Caco-2 (cell line): ENCODE data around the gene COL27A1. TPM values are rescaled to one million over a fixed set of nuclear protein-coding genes. Genes with fewer than 3 reads are reported as not detected.

ENCODE experiments used
- BruUV-seq: library from RNA; stranded (reverse); fragments of 400-500 nt; replicated peaks from 2 replicates; lab custom pipeline; 2021; lab: Mats Ljungman, UMichigan
- CTCF ChIA-PET: fragments of 300-600 bp; sonication (Branson Sonifier 250); formaldehyde crosslinking; loops from one replicate; lab custom pipeline; 2022; ENCODE audit warnings: antibody characterized with exemption; lab: Charles Lee
- POLR2A ChIA-PET: fragments of 300-600 bp; sonication (Branson Sonifier 250); formaldehyde crosslinking; loops from one replicate; lab custom pipeline; 2022; ENCODE audit warnings: antibody characterized with exemption; lab: Charles Lee
- DNase-seq, 2 experiments: peaks; one replicate each; pipeline versions ENCODE4 v3.0.0 to v3.0.0-alpha.2; 2020 to 2022
- H3K27me3 ChIP-seq: replicated peaks from 2 replicates; pipeline ENCODE4 v1.6.0; 2011; ENCODE audit warnings: low read length; ENCODE audit not compliant: control insufficient read depth, insufficient read depth
- H3K36me3 ChIP-seq: 2 replicates; pipeline ENCODE4 v1.5.1; 2011; ENCODE audit warnings: low read length; ENCODE audit not compliant: control insufficient read depth, insufficient read depth
- H3K4me1 ChIP-seq: fragments of 250-450 bp; sonication (Bioruptor Pico); 2 replicates; pipeline ENCODE4 v1.5.1; 2020; ENCODE audit warnings: mild to moderate bottlenecking
- H3K4me3 ChIP-seq: 2 replicates; pipeline ENCODE4 v1.5.1; 2011; ENCODE audit warnings: low read depth, mild to moderate bottlenecking, control low read depth, low read length
- H3K9me3 ChIP-seq: fragments of 250-450 bp; sonication (Bioruptor Pico); 2 replicates; pipeline ENCODE4 v1.5.1; 2020; ENCODE audit warnings: mild to moderate bottlenecking, moderate library complexity
- H3K27ac Mint-ChIP-seq: one replicate; pipeline ENCODE4 v1.8.0; 2022; ENCODE audit warnings: mixed read lengths; ENCODE audit not compliant: unreplicated experiment
- H3K27me3 Mint-ChIP-seq: one replicate; pipeline ENCODE4 v1.8.0; 2022; ENCODE audit warnings: mixed read lengths; ENCODE audit not compliant: insufficient read depth, unreplicated experiment
- H3K36me3 Mint-ChIP-seq: one replicate; pipeline ENCODE4 v1.8.0; 2022; ENCODE audit warnings: mild to moderate bottlenecking, mixed read lengths; ENCODE audit not compliant: insufficient read depth, unreplicated experiment
- H3K4me1 Mint-ChIP-seq: one replicate; pipeline ENCODE4 v1.8.0; 2022; ENCODE audit warnings: low read depth, mixed read lengths; ENCODE audit not compliant: unreplicated experiment
- H3K4me3 Mint-ChIP-seq: one replicate; pipeline ENCODE4 v1.8.0; 2022; ENCODE audit warnings: mild to moderate bottlenecking, moderate library complexity, mixed read lengths; ENCODE audit not compliant: unreplicated experiment
- H3K9me3 Mint-ChIP-seq: one replicate; pipeline ENCODE4 v1.8.0; 2022; ENCODE audit warnings: mixed read lengths; ENCODE audit not compliant: unreplicated experiment
- intact Hi-C: fragments of 100-400 bp; cut with micrococcal nuclease; formaldehyde crosslinking; loops from one replicate; pipeline ENCODE4 v1.10.0; 2022; ENCODE audit not compliant: unreplicated experiment
- total RNA-seq: library from RNA; stranded (reverse); gene quantifications from 2 replicates; pipeline ENCODE4 v1.2.3, GENCODE V29; 2022
- TF ChIP-seq, protein P1 (sequence below), 2 experiments: fragments of 200-600 bp in 1 of 2; IDR thresholded peaks; 1 replicate in 1 of 2; 2 replicates in 1 of 2; pipeline versions ENCODE4 v1.5.1 to v1.8.0; 2011 to 2022; ENCODE audit warnings: antibody characterized with exemption in 1 of 2, control low read depth in 1 of 2, inconsistent platforms in 1 of 2, low read depth in 1 of 2, low read length in 1 of 2, mild to moderate bottlenecking in 1 of 2, moderate library complexity in 1 of 2; ENCODE audit not compliant: insufficient read depth in 1 of 2, severe bottlenecking in 1 of 2, unreplicated experiment in 1 of 2

Gene COL27A1
- total RNA-seq, 1 experiment from 2014 or later: 31.1 TPM

DNA sequence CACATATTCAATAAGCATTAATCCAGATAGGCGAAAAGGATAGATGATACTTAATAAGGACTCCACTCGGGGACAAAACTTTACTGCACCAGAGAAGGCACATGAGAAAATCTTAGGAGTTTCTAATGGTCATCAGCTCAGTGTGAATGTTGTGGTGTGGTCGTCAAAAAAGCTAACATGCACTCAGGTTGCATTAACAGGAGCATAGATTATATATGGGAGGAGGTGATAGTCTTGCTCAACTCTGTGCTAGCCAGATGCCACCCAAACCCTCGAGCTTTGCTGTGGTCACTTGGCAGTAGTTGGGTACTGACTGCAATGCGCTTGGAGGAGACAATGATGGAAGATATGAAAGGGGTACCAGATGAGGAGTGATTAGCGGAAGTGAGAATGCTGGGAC lies 8.6 kb upstream of the COL27A1 start:
- no peaks in the 10 kb centered on the region for H3K9me3 Mint-ChIP-seq
- Histone ChIP-seq H3K36me3 (no peaks in the 10 kb centered on the region), H3K4me1 (peaks cover 11% of the 10 kb centered on the region), H3K27me3 (no peaks in the 10 kb centered on the region), H3K9me3 (no peaks in the 10 kb centered on the region), H3K4me3 (no peak overlapping the region)
- H3K36me3 Mint-ChIP-seq: no peaks in the 10 kb centered on the region
- CTCF ChIA-PET: no interaction called here
- TF ChIP-seq, protein P1, sequence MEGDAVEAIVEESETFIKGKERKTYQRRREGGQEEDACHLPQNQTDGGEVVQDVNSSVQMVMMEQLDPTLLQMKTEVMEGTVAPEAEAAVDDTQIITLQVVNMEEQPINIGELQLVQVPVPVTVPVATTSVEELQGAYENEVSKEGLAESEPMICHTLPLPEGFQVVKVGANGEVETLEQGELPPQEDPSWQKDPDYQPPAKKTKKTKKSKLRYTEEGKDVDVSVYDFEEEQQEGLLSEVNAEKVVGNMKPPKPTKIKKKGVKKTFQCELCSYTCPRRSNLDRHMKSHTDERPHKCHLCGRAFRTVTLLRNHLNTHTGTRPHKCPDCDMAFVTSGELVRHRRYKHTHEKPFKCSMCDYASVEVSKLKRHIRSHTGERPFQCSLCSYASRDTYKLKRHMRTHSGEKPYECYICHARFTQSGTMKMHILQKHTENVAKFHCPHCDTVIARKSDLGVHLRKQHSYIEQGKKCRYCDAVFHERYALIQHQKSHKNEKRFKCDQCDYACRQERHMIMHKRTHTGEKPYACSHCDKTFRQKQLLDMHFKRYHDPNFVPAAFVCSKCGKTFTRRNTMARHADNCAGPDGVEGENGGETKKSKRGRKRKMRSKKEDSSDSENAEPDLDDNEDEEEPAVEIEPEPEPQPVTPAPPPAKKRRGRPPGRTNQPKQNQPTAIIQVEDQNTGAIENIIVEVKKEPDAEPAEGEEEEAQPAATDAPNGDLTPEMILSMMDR (IDR thresholded peaks at IDR 0.05; ENCODE audit: insufficient read depth in 1 of 2, low read depth in 1 of 2, low read length in 1 of 2, severe bottlenecking in 1 of 2, unreplicated experiment in 1 of 2): no peak
- no peaks in the 10 kb centered on the region for H3K27me3 Mint-ChIP-seq
- no peak overlapping the region for H3K27ac Mint-ChIP-seq
- POLR2A ChIA-PET: no interaction called here
- intact Hi-C loops: no loop called here
- no peak overlapping the region for H3K4me3 Mint-ChIP-seq
- no peak for DNase-seq
- BruUV-seq: no TSS peak
- peaks cover 7% of the 10 kb centered on the region for H3K4me1 Mint-ChIP-seq

DNA sequence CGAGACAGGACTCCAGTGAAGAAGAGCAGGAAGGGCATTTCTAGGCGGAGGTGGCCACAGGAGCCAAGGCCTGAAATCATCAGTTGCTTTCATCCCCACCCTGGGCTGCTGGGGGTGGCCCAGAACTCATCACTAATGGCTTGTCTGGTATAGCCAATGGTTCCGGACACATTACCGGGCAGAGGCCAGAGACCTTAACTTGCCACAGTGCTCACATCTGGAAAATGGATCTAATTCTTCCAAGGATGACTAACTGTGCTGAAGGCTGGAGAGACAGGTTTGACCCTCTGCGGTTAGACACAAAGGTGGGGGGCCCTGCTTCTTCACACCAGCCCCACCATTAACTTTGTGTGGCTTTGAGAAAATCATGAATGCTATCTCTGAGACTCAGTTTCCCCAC lies 6.2 kb upstream of the COL27A1 start:
- TF ChIP-seq, protein P1 (IDR thresholded peaks at IDR 0.05; ENCODE audit: insufficient read depth in 1 of 2, low read depth in 1 of 2, low read length in 1 of 2, severe bottlenecking in 1 of 2, unreplicated experiment in 1 of 2): no peak
- no TSS peak for BruUV-seq
- H3K9me3 ChIP-seq: no peaks in the 10 kb centered on the region
- no peaks in the 10 kb centered on the region for H3K4me1 Mint-ChIP-seq
- 0 out of 2 replicates have a peak, but pooled peaks cover 7% of the 10 kb centered on the region for H3K4me1 ChIP-seq
- ChIA-PET POLR2A (no interaction called here), CTCF (no interaction called here)
- no peak overlapping the region for H3K4me3 Mint-ChIP-seq
- H3K36me3 ChIP-seq: no peaks in the 10 kb centered on the region
- H3K4me3 ChIP-seq: no peak overlapping the region
- no peak overlapping the region for H3K27ac Mint-ChIP-seq
- H3K9me3 Mint-ChIP-seq: no peaks in the 10 kb centered on the region
- H3K27me3 ChIP-seq: no peaks in the 10 kb centered on the region
- intact Hi-C loops: no loop called here
- DNase-seq: no peak
- H3K36me3 Mint-ChIP-seq: no peaks in the 10 kb centered on the region
- H3K27me3 Mint-ChIP-seq: no peaks in the 10 kb centered on the region

DNA sequence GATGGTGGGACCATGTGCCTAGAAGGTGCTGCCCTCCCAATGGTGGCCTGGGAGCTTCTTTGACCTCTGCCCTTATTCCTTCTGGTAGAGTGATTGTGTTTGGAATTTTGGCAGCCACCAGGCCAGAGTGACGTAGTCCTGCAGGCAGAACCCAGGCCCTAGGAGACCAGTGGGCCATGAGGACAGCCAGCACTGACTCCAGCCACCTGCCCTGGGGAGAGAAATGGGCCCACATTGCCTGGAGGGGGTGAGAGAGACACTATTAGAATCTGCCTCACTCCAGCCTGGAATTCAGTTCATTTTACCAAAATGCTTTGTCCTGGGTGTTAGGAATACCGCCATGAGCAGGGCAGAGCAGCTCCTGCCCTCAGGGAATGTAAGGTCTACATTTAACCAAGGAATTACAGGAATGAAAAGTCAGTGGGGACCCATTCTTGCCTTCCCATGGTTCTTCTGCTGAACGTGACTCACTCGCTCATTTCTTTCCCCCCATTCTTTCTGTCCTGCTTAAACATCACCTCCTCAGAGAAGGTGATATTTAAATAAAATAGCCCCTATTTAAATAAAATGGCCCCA lies 5.5 kb upstream of the COL27A1 start:
- TF ChIP-seq, protein P1 (IDR thresholded peaks at IDR 0.05; ENCODE audit: insufficient read depth in 1 of 2, low read depth in 1 of 2, low read length in 1 of 2, severe bottlenecking in 1 of 2, unreplicated experiment in 1 of 2): no peak
- Histone ChIP-seq H3K9me3 (no peaks in the 10 kb centered on the region), H3K4me1 (peaks cover 12% of the 10 kb centered on the region), H3K4me3 (no peak overlapping the region), H3K36me3 (no peaks in the 10 kb centered on the region), H3K27me3 (no peaks in the 10 kb centered on the region)
- H3K27ac Mint-ChIP-seq: no peak overlapping the region
- intact Hi-C loops: no loop called here
- CTCF ChIA-PET: interaction anchor here (0.7 kb wide), 1 partner anchor 15 kb away, joined by 3 read pairs; no protein-coding TSS in a partner anchor
- no peak overlapping the region for H3K4me3 Mint-ChIP-seq
- no peaks in the 10 kb centered on the region for H3K27me3 Mint-ChIP-seq
- DNase-seq: no peak
- POLR2A ChIA-PET: no interaction called here
- peaks cover 7% of the 10 kb centered on the region for H3K4me1 Mint-ChIP-seq
- no peaks in the 10 kb centered on the region for H3K9me3 Mint-ChIP-seq
- BruUV-seq: no TSS peak
- no peaks in the 10 kb centered on the region for H3K36me3 Mint-ChIP-seq
